ENCODE measurements around the gene ENTPD6. TPM values are rescaled to one million over a fixed set of nuclear protein-coding genes. Genes with fewer than 3 reads are reported as not detected.
A peak's percentile ranks its signal among the peaks of the same experiment; 100 is the strongest.

Gene ENTPD6
- polyA plus RNA-seq, 4 donors = 84.1 to 242 (median 140) TPM

GRCh38 chr20:25220810-25221591, 25.5 kb downstream of the ENTPD6 start:
- WGBS, 3 donors = 65 to 83% (median 68%) methylated on average over 15 of the region's 15 CpGs
- FAIRE-seq (no peak), DNase-seq (no peak)
- no peaks in the 10 kb centered on the region for H3K27me3 ChIP-seq (ENCODE audit: control insufficient read depth in 3 of 3, insufficient read depth in 3 of 3, low read length in 3 of 3)
- no peak overlapping the region for H3K27ac ChIP-seq (ENCODE audit: low read depth in 1 of 3, low read length in 2 of 3)
- no peaks in the 10 kb centered on the region for H3K9me3 ChIP-seq (ENCODE audit: control insufficient read depth in 2 of 2, insufficient read depth in 1 of 2, low read depth in 1 of 2, low read length in 1 of 2)
- peaks cover 0 to 8% (median 0%) of the 10 kb centered on the region in 3 donors for H3K4me1 ChIP-seq (ENCODE audit: control insufficient read depth in 3 of 3, insufficient read depth in 2 of 3, low read depth in 1 of 3, low read length in 2 of 3)
- H3K4me3 ChIP-seq (ENCODE audit: low read depth in 1 of 3, low read length in 3 of 3) = no peak overlapping the region
- peaks cover 8 to 93% (median 12%) of the 10 kb centered on the region in 3 donors for H3K36me3 ChIP-seq (ENCODE audit: control insufficient read depth in 3 of 3, insufficient read depth in 2 of 3, low read depth in 1 of 3, low read length in 3 of 3)

GRCh38 chr20:25221592-25222460, 26.3 kb downstream of the ENTPD6 start:
- peaks cover 0 to 8% (median 0%) of the 10 kb centered on the region in 3 donors for H3K4me1 ChIP-seq (ENCODE audit: control insufficient read depth in 3 of 3, insufficient read depth in 2 of 3, low read depth in 1 of 3, low read length in 2 of 3)
- DNase-seq = no peak
- H3K9me3 ChIP-seq (ENCODE audit: control insufficient read depth in 2 of 2, insufficient read depth in 1 of 2, low read depth in 1 of 2, low read length in 1 of 2) = no peaks in the 10 kb centered on the region
- no peaks in the 10 kb centered on the region for H3K27me3 ChIP-seq (ENCODE audit: control insufficient read depth in 3 of 3, insufficient read depth in 3 of 3, low read length in 3 of 3)
- WGBS, 3 donors = 85 to 91% (median 89%) methylated on average over 29 of the region's 29 CpGs
- no peak overlapping the region for H3K27ac ChIP-seq (ENCODE audit: low read depth in 1 of 3, low read length in 2 of 3)
- H3K4me3 ChIP-seq (ENCODE audit: low read depth in 1 of 3, low read length in 3 of 3) = no peak overlapping the region
- peaks cover 4 to 94% (median 10%) of the 10 kb centered on the region in 3 donors for H3K36me3 ChIP-seq (ENCODE audit: control insufficient read depth in 3 of 3, insufficient read depth in 2 of 3, low read depth in 1 of 3, low read length in 3 of 3)
- FAIRE-seq = no peak

- Histone ChIP-seq H3K4me1 (ENCODE audit: control insufficient read depth in 3 of 3, insufficient read depth in 2 of 3, low read depth in 1 of 3, low read length in 2 of 3) (peaks cover 0 to 8% (median 0%) of the 10 kb centered on the region in 3 donors), H3K9me3 (ENCODE audit: control insufficient read depth in 2 of 2, insufficient read depth in 1 of 2, low read depth in 1 of 2, low read length in 1 of 2) (no peaks in the 10 kb centered on the region), H3K27me3 (ENCODE audit: control insufficient read depth in 3 of 3, insufficient read depth in 3 of 3, low read length in 3 of 3) (no peaks in the 10 kb centered on the region), H3K36me3 (ENCODE audit: control insufficient read depth in 3 of 3, insufficient read depth in 2 of 3, low read depth in 1 of 3, low read length in 3 of 3) (peaks cover 4 to 90% (median 8%) of the 10 kb centered on the region in 3 donors), H3K4me3 (ENCODE audit: low read depth in 1 of 3, low read length in 3 of 3) (no peak overlapping the region), H3K27ac (ENCODE audit: low read depth in 1 of 3, low read length in 2 of 3) (peak overlapping the region in 1 of 3 donors; percentile 11)
- 77 to 83% (median 82%) methylated on average over 21 of the region's 21 CpGs for WGBS, 3 donors
- FAIRE-seq = no peak
- peak in 1 of 2 donors; percentile 38 for DNase-seq
These were observed 27.1 kb downstream of the ENTPD6 start for GRCh38 chr20:25222461-25223178.

GRCh38 chr20:25223179-25223661, 27.7 kb downstream of the ENTPD6 start:
- no peaks in the 10 kb centered on the region for H3K27me3 ChIP-seq (ENCODE audit: control insufficient read depth in 3 of 3, insufficient read depth in 3 of 3, low read length in 3 of 3)
- H3K4me3 ChIP-seq (ENCODE audit: low read depth in 1 of 3, low read length in 3 of 3) = no peak overlapping the region
- H3K9me3 ChIP-seq (ENCODE audit: control insufficient read depth in 2 of 2, insufficient read depth in 1 of 2, low read depth in 1 of 2, low read length in 1 of 2) = no peaks in the 10 kb centered on the region
- peaks cover 4 to 84% (median 6%) of the 10 kb centered on the region in 3 donors for H3K36me3 ChIP-seq (ENCODE audit: control insufficient read depth in 3 of 3, insufficient read depth in 2 of 3, low read depth in 1 of 3, low read length in 3 of 3)
- peaks cover 0 to 8% (median 0%) of the 10 kb centered on the region in 3 donors for H3K4me1 ChIP-seq (ENCODE audit: control insufficient read depth in 3 of 3, insufficient read depth in 2 of 3, low read depth in 1 of 3, low read length in 2 of 3)
- 75 to 78% (median 77%) methylated on average over 8 of the region's 8 CpGs for WGBS, 3 donors
- peak; percentile 20 to 64 for DNase-seq
- FAIRE-seq = no peak
- no peak overlapping the region for H3K27ac ChIP-seq (ENCODE audit: low read depth in 1 of 3, low read length in 2 of 3)

GRCh38 chr20:25223765-25224720, 28.5 kb downstream of the ENTPD6 start:
- no peak for FAIRE-seq
- H3K36me3 ChIP-seq (ENCODE audit: control insufficient read depth in 3 of 3, insufficient read depth in 2 of 3, low read depth in 1 of 3, low read length in 3 of 3) = peaks cover 4 to 77% (median 6%) of the 10 kb centered on the region in 3 donors
- no peak overlapping the region for H3K27ac ChIP-seq (ENCODE audit: low read depth in 1 of 3, low read length in 2 of 3)

GRCh38 chr20:25224941-25225340, 29.4 kb downstream of the ENTPD6 start:
- peaks cover 4 to 71% (median 6%) of the 10 kb centered on the region in 3 donors for H3K36me3 ChIP-seq (ENCODE audit: control insufficient read depth in 3 of 3, insufficient read depth in 2 of 3, low read depth in 1 of 3, low read length in 3 of 3)
- H3K27me3 ChIP-seq (ENCODE audit: control insufficient read depth in 3 of 3, insufficient read depth in 3 of 3, low read length in 3 of 3) = no peaks in the 10 kb centered on the region
- no peak overlapping the region for H3K4me3 ChIP-seq (ENCODE audit: low read depth in 1 of 3, low read length in 3 of 3)
- H3K27ac ChIP-seq (ENCODE audit: low read depth in 1 of 3, low read length in 2 of 3) = no peak overlapping the region
- peaks cover 0 to 8% (median 0%) of the 10 kb centered on the region in 3 donors for H3K4me1 ChIP-seq (ENCODE audit: control insufficient read depth in 3 of 3, insufficient read depth in 2 of 3, low read depth in 1 of 3, low read length in 2 of 3)
- H3K9me3 ChIP-seq (ENCODE audit: control insufficient read depth in 2 of 2, insufficient read depth in 1 of 2, low read depth in 1 of 2, low read length in 1 of 2) = no peaks in the 10 kb centered on the region
- no peak for FAIRE-seq
- DNase-seq = no peak
- WGBS, 3 donors = 95 to 97% (median 97%) methylated on average over 15 to 16 of the region's 16 CpGs

More at GRCh38 chr20:25223765-25224720, 28.5 kb downstream of the ENTPD6 start:
- H3K9me3 ChIP-seq (ENCODE audit: control insufficient read depth in 2 of 2, insufficient read depth in 1 of 2, low read depth in 1 of 2, low read length in 1 of 2) = no peaks in the 10 kb centered on the region
- no peaks in the 10 kb centered on the region for H3K27me3 ChIP-seq (ENCODE audit: control insufficient read depth in 3 of 3, insufficient read depth in 3 of 3, low read length in 3 of 3)
- WGBS, 3 donors = 93 to 95% (median 94%) methylated on average over 24 of the region's 24 CpGs
- DNase-seq = no peak
- no peak overlapping the region for H3K4me3 ChIP-seq (ENCODE audit: low read depth in 1 of 3, low read length in 3 of 3)
- H3K4me1 ChIP-seq (ENCODE audit: control insufficient read depth in 3 of 3, insufficient read depth in 2 of 3, low read depth in 1 of 3, low read length in 2 of 3) = peaks cover 0 to 8% (median 0%) of the 10 kb centered on the region in 3 donors

- H3K4me1 ChIP-seq (ENCODE audit: control insufficient read depth in 3 of 3, insufficient read depth in 2 of 3, low read depth in 1 of 3, low read length in 2 of 3) = peaks cover 0 to 8% (median 0%) of the 10 kb centered on the region in 3 donors
- no peak overlapping the region for H3K27ac ChIP-seq (ENCODE audit: low read depth in 1 of 3, low read length in 2 of 3)
- H3K36me3 ChIP-seq (ENCODE audit: control insufficient read depth in 3 of 3, insufficient read depth in 2 of 3, low read depth in 1 of 3, low read length in 3 of 3) = peaks cover 4 to 62% (median 5%) of the 10 kb centered on the region in 3 donors
- no peak overlapping the region for H3K4me3 ChIP-seq (ENCODE audit: low read depth in 1 of 3, low read length in 3 of 3)
- WGBS, 3 donors = 93 to 98% (median 94%) methylated on average over 16 of the region's 16 CpGs
- FAIRE-seq = no peak
- H3K27me3 ChIP-seq (ENCODE audit: control insufficient read depth in 3 of 3, insufficient read depth in 3 of 3, low read length in 3 of 3) = no peaks in the 10 kb centered on the region
- DNase-seq = no peak
- no peaks in the 10 kb centered on the region for H3K9me3 ChIP-seq (ENCODE audit: control insufficient read depth in 2 of 2, insufficient read depth in 1 of 2, low read depth in 1 of 2, low read length in 1 of 2)
These were observed 30.3 kb downstream of the ENTPD6 start for GRCh38 chr20:25225642-25226432.
